Measurements from ENCODE around the gene WFIKKN1. TPM values are rescaled to one million over a fixed set of nuclear protein-coding genes. Genes with fewer than 3 reads are reported as not detected.

WFIKKN1 gene
- total and polyA plus RNA-seq, 2 experiments from 2014 or later: 79.6 to 125 TPM

DNA sequence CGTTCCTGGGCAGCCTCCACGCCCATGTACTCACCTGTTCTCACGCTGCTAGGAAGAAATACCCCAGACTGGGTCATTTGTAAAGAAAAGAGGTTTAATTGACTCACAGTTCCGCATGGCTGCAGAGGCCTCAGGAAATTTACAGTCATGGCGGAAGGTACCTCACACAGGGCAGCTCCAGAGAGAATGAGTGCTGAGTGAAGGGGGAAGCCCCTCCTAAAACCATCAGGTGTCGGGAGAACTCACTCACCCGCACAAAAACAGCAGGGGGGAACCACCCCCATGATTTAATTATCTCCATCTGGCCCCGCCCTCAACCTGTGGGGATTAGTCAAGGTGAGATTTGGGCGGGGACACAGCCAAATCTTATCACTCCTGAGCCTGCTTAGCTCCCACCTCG is 22.8 kb upstream of the WFIKKN1 start:
- Histone ChIP-seq H3K9me3 (ENCODE audit: low read depth) (no peaks in the 10 kb centered on the region), H3K27me3 (no peaks in the 10 kb centered on the region), H3K4me3 (no peak overlapping the region), H3K36me3 (no peaks in the 10 kb centered on the region), H3K4me1 (ENCODE audit: low read depth) (no peaks in the 10 kb centered on the region), H3K27ac (no peak overlapping the region)
- DNase-seq (ENCODE audit: low read depth in 1 of 2, low spot score in 1 of 2): no peak
- TF ChIP-seq, protein P1, sequence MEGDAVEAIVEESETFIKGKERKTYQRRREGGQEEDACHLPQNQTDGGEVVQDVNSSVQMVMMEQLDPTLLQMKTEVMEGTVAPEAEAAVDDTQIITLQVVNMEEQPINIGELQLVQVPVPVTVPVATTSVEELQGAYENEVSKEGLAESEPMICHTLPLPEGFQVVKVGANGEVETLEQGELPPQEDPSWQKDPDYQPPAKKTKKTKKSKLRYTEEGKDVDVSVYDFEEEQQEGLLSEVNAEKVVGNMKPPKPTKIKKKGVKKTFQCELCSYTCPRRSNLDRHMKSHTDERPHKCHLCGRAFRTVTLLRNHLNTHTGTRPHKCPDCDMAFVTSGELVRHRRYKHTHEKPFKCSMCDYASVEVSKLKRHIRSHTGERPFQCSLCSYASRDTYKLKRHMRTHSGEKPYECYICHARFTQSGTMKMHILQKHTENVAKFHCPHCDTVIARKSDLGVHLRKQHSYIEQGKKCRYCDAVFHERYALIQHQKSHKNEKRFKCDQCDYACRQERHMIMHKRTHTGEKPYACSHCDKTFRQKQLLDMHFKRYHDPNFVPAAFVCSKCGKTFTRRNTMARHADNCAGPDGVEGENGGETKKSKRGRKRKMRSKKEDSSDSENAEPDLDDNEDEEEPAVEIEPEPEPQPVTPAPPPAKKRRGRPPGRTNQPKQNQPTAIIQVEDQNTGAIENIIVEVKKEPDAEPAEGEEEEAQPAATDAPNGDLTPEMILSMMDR (IDR thresholded peaks at IDR 0.05; ENCODE audit: low read depth, low read length): no peak

DNA sequence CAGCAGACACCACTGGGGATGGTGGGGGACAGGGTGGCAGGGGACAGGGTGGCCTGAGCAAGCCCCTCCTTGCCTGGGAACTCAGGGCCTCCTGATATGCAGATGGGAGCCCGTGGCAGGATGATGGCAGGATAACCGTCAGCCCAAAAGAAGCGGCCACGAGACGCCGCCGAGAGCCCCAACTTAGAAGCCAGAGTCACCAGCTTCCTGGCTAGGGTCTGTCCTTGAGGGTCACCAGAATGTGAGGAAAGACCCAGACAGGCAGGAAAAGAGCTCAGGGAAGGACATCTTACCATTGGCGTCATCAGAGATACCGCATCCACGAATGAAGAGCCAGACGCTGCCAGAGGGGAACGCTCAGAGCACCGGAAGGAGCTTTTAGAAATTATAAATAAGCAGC is 21.5 kb upstream of the WFIKKN1 start:
- Histone ChIP-seq H3K9me3 (ENCODE audit: low read depth) (no peaks in the 10 kb centered on the region), H3K4me1 (ENCODE audit: low read depth) (no peaks in the 10 kb centered on the region), H3K36me3 (no peaks in the 10 kb centered on the region), H3K27ac (no peak overlapping the region), H3K4me3 (no peak overlapping the region), H3K27me3 (no peaks in the 10 kb centered on the region)
- DNase-seq (ENCODE audit: low read depth in 1 of 2, low spot score in 1 of 2): no peak
- TF ChIP-seq, protein P1 (IDR thresholded peaks at IDR 0.05; ENCODE audit: low read depth, low read length): no peak

DNA sequence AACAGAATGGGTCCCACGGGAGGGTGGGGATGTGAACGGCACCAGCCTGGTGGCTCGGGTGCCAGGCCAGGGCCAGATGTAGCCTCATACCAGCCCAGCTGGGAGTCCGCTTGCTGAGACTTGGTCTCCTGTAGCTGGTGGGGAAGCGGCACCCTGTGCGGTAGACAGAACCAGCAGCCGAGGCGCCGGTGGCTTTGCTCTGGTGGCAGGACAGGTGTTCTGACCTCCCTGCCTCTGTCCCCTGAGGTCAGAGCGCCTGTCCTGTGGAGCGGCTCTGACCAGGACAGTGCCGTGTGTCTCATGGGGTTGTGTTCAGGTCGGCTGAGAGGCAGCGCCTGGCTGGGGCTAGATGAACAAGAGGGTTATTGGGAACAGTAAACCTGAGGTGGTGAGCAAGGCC is 20.8 kb upstream of the WFIKKN1 start:
- H3K4me3 ChIP-seq: no peak overlapping the region
- no peak for DNase-seq (ENCODE audit: low read depth in 1 of 2, low spot score in 1 of 2)
- H3K36me3 ChIP-seq: no peaks in the 10 kb centered on the region
- TF ChIP-seq, protein P1 (IDR thresholded peaks at IDR 0.05; ENCODE audit: low read depth, low read length): no peak
- no peaks in the 10 kb centered on the region for H3K27me3 ChIP-seq
- no peaks in the 10 kb centered on the region for H3K4me1 ChIP-seq (ENCODE audit: low read depth)
- H3K9me3 ChIP-seq (ENCODE audit: low read depth): no peaks in the 10 kb centered on the region
- H3K27ac ChIP-seq: peak overlapping the region; percentile 57

- DNase-seq (ENCODE audit: low read depth in 1 of 2, low spot score in 1 of 2): peak in 1 of 2 donors; percentile 55
- TF ChIP-seq, protein P1 (IDR thresholded peaks at IDR 0.05; ENCODE audit: low read depth, low read length): peak; percentile 42
- H3K9me3 ChIP-seq (ENCODE audit: low read depth): no peaks in the 10 kb centered on the region
- no peak overlapping the region for H3K4me3 ChIP-seq
- H3K27me3 ChIP-seq: no peaks in the 10 kb centered on the region
- H3K4me1 ChIP-seq (ENCODE audit: low read depth): no peaks in the 10 kb centered on the region
- H3K27ac ChIP-seq: peak overlapping the region; percentile 57
- H3K36me3 ChIP-seq: no peaks in the 10 kb centered on the region
Observed at GRCh38 chr16:610513-611381, 20.0 kb upstream of the WFIKKN1 start.

DNA sequence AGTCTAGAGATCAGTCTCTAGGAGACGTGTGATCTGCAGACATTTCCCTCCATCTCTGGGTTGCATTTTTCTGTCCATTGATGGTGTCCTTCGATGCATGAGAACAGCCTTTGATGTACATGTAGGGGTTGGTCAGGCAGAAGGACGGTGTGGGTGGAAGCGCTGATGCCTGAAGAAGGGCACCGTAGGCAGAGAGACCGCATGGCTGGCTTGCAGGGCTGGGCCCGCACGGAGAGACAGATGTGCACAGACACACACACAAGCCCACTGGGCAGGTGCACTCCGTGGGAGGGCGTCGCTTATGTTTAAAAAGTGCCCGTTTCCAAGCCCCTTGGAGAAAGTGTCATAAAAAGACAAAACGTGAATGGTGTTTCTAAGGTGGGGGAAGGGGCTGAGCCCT is 15.7 kb upstream of the WFIKKN1 start:
- Histone ChIP-seq H3K4me3 (no peak overlapping the region), H3K9me3 (ENCODE audit: low read depth) (no peaks in the 10 kb centered on the region), H3K27ac (no peak overlapping the region), H3K36me3 (no peaks in the 10 kb centered on the region), H3K4me1 (ENCODE audit: low read depth) (no peaks in the 10 kb centered on the region), H3K27me3 (no peaks in the 10 kb centered on the region)
- TF ChIP-seq, protein P1 (IDR thresholded peaks at IDR 0.05; ENCODE audit: low read depth, low read length): no peak
- no peak for DNase-seq (ENCODE audit: low read depth in 1 of 2, low spot score in 1 of 2)
